ENCODE results near the gene ZNF783.

DNA sequence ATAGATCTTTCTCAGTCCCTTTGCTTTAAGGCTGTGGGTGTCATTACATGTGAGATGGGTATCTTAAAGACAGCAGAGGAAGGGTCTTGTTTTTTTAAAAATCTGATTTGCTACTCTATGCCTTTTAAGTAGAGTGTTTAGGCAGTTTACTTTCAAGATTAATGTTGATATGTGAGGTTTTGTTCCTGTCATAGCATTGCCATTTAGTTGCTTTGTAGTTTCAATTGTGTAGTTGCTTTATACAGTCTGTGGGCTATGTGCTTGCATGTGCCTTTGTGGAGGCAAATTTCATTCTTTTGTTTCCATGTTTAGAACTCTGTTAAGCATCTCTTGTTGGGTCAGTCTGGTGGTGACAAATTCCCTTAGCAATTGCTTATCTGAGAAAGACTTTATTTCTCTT is 54.6 kb downstream of the ZNF783 start:
- no peak for TF ChIP-seq CEBPB (IDR thresholded peaks at IDR 0.05)
- TF ChIP-seq BHLHE40 (IDR thresholded peaks at IDR 0.05; ENCODE audit: low read depth, low read length), result no peak
- no peak for TF ChIP-seq CHD2 (IDR thresholded peaks at IDR 0.05; ENCODE audit: low read length, partially characterized antibody)
- TF ChIP-seq, protein P1, sequence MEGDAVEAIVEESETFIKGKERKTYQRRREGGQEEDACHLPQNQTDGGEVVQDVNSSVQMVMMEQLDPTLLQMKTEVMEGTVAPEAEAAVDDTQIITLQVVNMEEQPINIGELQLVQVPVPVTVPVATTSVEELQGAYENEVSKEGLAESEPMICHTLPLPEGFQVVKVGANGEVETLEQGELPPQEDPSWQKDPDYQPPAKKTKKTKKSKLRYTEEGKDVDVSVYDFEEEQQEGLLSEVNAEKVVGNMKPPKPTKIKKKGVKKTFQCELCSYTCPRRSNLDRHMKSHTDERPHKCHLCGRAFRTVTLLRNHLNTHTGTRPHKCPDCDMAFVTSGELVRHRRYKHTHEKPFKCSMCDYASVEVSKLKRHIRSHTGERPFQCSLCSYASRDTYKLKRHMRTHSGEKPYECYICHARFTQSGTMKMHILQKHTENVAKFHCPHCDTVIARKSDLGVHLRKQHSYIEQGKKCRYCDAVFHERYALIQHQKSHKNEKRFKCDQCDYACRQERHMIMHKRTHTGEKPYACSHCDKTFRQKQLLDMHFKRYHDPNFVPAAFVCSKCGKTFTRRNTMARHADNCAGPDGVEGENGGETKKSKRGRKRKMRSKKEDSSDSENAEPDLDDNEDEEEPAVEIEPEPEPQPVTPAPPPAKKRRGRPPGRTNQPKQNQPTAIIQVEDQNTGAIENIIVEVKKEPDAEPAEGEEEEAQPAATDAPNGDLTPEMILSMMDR (IDR thresholded peaks at IDR 0.05), result no peak
- no peak for TF ChIP-seq RFX5 (IDR thresholded peaks at IDR 0.05)
- TF ChIP-seq EHMT2 (IDR thresholded peaks at IDR 0.05; ENCODE audit: low read depth), result no peak
- TF ChIP-seq, protein P2, sequence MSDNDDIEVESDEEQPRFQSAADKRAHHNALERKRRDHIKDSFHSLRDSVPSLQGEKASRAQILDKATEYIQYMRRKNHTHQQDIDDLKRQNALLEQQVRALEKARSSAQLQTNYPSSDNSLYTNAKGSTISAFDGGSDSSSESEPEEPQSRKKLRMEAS (IDR thresholded peaks at IDR 0.05), result no peak
- TF ChIP-seq EP300 (IDR thresholded peaks at IDR 0.05), result no peak
- TF ChIP-seq GATA3 (IDR thresholded peaks at IDR 0.05; ENCODE audit: borderline replicate concordance), result no peak
